ENCODE data around the gene HOXB8.

The HOXB8 gene

GRCh38 chr17:48583708-48584222 lies 31.3 kb downstream of the HOXB8 start:
- DNase-seq (ENCODE audit: low read depth, low spot score) = no peak

- DNase-seq (ENCODE audit: low read depth, low spot score) = no peak
Observed at GRCh38 chr17:48582750-48583069, 32.4 kb downstream of the HOXB8 start.

GRCh38 chr17:48579760-48580554 lies 35.1 kb downstream of the HOXB8 start:
- DNase-seq (ENCODE audit: low read depth, low spot score) = no peak

GRCh38 chr17:48579471-48579759 lies 35.7 kb downstream of the HOXB8 start:
- no peak for DNase-seq (ENCODE audit: low read depth, low spot score)

- DNase-seq (ENCODE audit: low read depth, low spot score) = no peak
Observed at GRCh38 chr17:48578616-48579470, 36.2 kb downstream of the HOXB8 start.

GRCh38 chr17:48577946-48578615 lies 37.0 kb downstream of the HOXB8 start, which contains the start of gene HOXB4:
HOXB4 (minus strand) TSS chr17:48578350; CDS start chr17:48578319, 31 bp downstream.
- no peak for DNase-seq (ENCODE audit: low read depth, low spot score)

DNA sequence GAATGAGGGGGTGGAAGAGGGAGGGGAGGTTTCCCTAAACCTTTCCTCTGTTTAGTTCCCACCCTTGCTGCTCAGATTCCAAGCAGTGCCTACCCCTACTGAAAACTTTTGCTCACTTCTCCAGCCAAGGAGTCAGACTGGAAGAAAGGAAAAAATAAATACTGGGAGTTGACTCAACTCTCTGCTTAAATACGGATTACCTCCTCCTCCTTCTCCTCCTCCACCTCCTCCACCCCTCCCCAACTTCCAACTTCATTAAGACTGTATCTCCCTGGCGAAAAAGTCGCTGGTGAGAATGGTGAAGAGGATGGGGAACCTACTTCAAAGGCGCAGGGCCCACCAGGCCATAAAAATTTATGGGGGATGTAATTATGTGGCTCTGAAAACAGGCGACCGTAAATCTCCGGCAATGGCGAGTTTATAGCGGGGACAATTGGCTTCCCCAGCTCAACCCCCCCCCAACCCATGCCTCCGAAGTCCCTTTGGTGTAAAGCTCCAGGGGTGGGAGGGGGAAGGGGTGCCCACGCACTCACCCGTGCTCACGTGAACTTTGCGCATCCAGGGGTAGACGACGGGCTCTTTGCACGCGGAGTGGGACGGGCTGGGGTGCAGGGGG lies 37.7 kb downstream of the HOXB8 start:
- DNase-seq (ENCODE audit: low read depth, low spot score) = no peak

DNA sequence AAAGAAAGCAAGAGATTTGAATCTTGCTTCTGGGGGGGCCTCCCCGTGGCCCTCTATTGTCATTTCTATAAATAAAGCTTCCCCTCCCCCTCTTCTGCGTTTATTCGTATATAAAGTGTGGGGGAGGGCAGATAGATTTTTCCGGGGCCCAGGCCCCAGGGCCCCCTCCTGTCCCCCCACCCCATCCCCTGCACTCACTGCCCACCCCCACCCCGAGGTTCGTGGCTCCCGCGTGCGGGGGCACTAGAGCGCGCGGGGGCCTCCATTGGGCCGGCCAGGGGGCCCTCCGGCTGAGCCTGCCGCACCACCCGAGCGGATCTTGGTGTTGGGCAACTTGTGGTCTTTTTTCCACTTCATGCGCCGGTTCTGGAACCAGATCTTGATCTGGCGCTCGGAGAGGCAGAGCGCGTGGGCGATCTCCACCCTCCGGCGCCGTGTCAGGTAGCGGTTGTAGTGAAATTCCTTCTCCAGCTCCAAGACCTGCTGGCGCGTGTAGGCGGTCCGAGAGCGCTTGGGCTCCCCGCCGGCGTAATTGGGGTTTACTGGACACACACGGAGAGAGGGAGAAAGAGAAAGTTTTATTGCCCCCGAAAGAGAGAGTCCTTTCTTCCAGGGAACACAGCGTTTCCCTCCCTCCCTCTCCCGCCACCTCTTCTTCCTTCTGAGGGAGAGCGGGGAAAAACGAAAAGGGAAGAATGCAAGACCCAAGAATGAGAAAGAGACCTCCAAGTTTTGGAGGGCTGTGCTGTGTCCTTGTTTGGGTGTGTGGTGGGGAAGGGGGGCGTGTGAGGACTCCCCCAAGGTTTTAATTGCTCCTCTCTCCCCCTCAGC lies 38.4 kb downstream of the HOXB8 start:
- DNase-seq (ENCODE audit: low read depth, low spot score) = no peak

DNA sequence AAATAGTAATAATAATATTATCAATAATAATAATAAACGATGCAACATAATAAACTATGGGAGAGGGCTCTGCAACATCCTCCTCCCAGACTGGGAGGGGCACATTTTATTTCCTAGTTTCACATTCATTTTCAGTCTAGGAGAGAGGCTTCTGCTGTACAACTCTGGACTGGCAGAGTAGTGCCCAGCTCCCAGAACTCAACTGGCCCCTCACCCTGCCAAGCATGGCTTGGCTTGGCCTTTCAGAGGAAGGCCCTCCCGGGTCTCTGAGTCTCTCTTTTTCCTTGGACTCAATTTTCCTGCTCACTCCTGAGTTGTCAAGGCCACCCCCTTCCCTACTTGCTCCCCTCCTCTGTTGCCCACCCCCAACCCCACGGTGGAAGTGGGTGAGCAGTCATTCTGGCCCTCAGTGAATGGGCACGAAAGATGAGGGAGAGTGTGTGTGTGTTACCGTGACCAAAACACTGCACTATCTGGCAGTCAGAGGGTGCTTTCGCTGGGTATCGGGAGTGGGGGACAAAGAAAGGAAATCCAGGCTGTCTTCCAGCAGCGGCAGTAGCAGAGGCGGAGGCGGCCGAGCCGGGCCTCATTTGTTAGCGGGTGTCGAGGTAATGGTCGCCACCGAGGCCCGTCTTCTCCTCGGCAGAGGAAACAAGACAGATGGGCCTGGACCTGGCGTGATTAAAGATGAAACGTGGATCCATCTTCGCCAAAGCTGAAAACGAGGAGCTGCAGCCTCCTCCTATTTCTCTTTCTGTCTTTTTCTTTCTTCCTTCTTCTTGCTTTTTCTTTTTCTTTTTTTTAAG lies 39.2 kb downstream of the HOXB8 start:
- no peak for DNase-seq (ENCODE audit: low read depth, low spot score)

DNA sequence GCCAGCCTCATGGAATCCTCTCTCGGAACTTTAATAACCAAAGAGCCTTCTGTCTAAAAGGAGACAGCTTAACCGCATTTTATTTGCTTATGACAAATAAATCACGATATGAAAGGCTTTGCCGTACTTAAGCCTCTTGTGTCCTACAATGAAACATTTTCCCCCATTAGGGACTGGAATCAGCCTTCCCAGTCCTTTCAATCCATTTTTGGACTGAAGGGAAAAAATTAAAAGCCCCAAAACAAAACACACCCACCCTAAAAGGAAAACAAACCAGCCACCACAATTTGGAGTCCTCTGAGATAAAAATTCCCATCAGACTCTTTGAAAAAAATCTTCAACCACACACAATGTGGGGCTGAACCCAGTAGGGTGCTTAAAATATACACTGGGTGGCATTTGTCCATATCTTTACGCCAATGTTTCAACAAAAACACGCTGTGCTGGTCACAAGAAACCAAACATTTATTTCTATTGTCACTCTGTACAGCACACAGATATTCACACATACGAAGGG lies 40.0 kb downstream of the HOXB8 start:
- no peak for DNase-seq (ENCODE audit: low read depth, low spot score)

GRCh38 chr17:48574505-48575065 lies 40.5 kb downstream of the HOXB8 start:
- no peak for DNase-seq (ENCODE audit: low read depth, low spot score)

DNA sequence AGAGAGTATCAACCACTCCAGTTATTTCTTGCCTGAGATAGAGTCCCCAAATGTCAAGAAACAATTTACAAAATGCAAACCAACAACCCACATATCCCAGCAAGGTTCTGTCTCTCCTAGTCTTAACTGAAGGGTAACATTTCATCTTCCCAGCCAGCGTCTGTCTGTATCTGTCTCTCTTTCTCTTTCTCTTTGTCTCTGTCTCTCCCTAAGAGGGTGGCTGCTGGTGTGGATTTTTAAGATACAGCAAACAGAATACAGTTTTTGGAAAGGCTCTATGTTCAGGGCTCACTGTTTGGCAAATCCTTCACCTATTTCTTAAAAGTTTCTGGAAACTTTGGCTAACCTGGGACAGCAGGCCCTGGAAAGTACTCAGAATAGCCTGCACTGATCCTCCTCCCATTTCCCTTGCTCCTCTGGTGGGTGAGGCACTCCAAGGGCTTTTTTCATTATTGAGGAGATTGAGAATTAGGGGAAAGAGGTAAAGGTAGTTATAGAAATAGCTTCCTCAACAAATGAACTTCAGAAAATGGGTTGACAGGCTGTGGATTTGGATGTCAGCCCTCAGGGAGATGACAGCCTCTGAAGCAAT lies 43.2 kb downstream of the HOXB8 start:
- no peak for DNase-seq (ENCODE audit: low read depth, low spot score)

GRCh38 chr17:48571024-48571818 lies 43.9 kb downstream of the HOXB8 start:
- no peak for DNase-seq (ENCODE audit: low read depth, low spot score)

GRCh38 chr17:48570325-48571023 lies 44.6 kb downstream of the HOXB8 start:
- no peak for DNase-seq (ENCODE audit: low read depth, low spot score)

DNA sequence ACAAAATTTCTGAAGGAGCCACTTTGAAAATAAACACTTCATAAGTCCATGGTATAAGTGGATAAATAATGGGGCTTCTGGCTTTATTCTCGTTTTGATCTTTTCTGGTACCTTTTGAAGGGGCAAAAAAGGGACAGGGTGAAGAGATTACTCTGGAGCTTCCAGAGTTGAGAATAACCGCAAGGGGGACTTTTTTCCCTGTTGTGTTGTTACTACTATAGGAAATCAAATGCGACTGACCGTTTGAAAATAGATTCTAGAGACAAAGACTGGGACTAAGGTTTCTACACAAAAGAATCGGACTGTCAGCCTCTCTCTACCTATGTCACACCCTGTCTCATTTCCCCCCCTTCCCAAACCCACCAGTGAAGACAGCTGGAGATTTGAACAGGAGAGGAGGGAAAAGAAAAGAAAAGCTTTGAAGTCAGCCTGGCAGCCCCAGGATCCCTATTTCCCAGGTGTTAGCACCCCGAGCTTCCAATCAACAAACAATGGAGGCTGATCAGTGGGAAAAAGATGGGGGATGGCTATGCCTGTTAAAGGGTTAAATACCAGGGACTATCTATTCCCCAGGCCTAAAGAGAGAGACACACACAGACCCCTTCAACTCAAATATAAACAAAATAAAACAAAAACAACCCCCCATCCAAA lies 45.3 kb downstream of the HOXB8 start:
- DNase-seq (ENCODE audit: low read depth, low spot score) = no peak

- no peak for DNase-seq (ENCODE audit: low read depth, low spot score)
Observed at GRCh38 chr17:48569240-48569582, 45.9 kb downstream of the HOXB8 start.

DNA sequence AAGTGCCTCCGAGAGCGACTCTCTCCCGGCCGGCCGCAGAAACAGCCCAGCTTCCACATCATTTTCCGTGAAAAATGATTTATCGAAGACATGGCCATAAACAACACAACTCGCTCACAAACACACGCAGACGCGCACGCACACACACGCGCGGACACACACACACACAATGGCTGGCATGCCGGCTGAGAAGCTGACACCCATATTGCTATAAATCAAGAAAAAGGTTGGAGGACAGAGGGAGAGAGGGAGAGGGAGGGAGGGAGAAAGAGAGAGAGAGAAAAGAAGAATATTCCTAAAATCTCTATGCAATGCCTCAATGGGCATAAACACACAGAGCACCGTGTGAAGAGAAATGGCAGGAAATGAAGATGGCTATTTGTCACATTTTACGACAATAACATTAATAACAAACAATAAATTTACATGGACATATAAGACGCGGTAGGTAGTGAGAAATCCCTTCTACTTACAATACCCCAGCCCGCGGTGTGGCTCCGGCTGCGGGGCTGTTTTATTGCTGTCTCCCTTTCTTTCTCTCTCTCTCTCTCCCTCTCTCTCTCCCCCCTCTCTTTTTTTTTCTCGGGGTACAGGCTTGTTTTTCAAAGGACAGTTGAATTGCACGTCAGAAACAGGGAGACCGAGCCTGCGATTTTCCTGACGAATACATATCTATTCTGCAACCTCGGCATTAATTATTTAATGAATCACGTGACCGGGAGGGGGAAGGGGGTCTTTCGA lies 46.4 kb downstream of the HOXB8 start:
- DNase-seq (ENCODE audit: low read depth, low spot score) = no peak

All from iPS DF 19.7 (cell line).